ENCODE results near the gene ATF5.

- TF ChIP-seq CTCF (IDR thresholded peaks at IDR 0.05) (peak; percentile 14; the same call in 1 of the 2 replicates), ZFX (IDR thresholded peaks at IDR 0.05; ENCODE audit: borderline replicate concordance) (no peak)
These were observed 11.9 kb upstream of the ATF5 start for GRCh38 chr19:49916839-49917733.
